CD4-positive, alpha-beta memory T cell (primary cell): ENCODE measurements around the gene PDE4B. TPM values are rescaled to one million over a fixed set of nuclear protein-coding genes. Genes with fewer than 3 reads are reported as not detected.

Experiments
- CTCF ChIA-PET: fragments of 350-600 bp; sonication (Branson Sonifier 250); formaldehyde crosslinking; loops from one replicate; lab custom pipeline; 2021; ENCODE audit warnings: inconsistent platforms; ENCODE audit not compliant: partially characterized antibody; lab: Charles Lee
- POLR2A ChIA-PET: fragments of 350-600 bp; sonication (Branson Sonifier 250); formaldehyde crosslinking; loops from one replicate; lab custom pipeline; 2021; ENCODE audit not compliant: partially characterized antibody; lab: Charles Lee
- DNase-seq, 5 donors: peaks; one replicate each; pipeline versions ENCODE4 v3.0.0 to v3.0.0-alpha.2; 2020 to 2022; ENCODE audit warnings: mixed read lengths in 1 of 5
- H3K27ac ChIP-seq: one replicate; pipeline ENCODE4 v1.7.0; 2013; ENCODE audit warnings: low read depth, low read length
- H3K27me3 ChIP-seq: 2 replicates; pipeline ENCODE4 v1.7.0; 2013; ENCODE audit warnings: mild to moderate bottlenecking, low read length, moderate library complexity; ENCODE audit not compliant: insufficient read depth
- H3K36me3 ChIP-seq: 2 replicates; pipeline ENCODE4 v1.7.0; 2013; ENCODE audit warnings: mild to moderate bottlenecking, low read length, moderate library complexity; ENCODE audit not compliant: insufficient read depth
- H3K4me1 ChIP-seq: 2 replicates; pipeline ENCODE4 v1.7.0; 2013; ENCODE audit warnings: mild to moderate bottlenecking, low read length, moderate library complexity; ENCODE audit not compliant: insufficient read depth
- H3K4me3 ChIP-seq, 2 donors: one replicate each; pipeline ENCODE4 v1.7.0; 2013; ENCODE audit warnings: low read length in 2 of 2, mild to moderate bottlenecking in 1 of 2
- H3K9me3 ChIP-seq, 2 donors: one replicate each; pipeline ENCODE4 v1.7.0; 2013; ENCODE audit warnings: low read length in 2 of 2, control low read depth in 1 of 2; ENCODE audit not compliant: control insufficient read depth in 1 of 2
- H3K27ac Mint-ChIP-seq, 7 donors: one replicate each; pipeline ENCODE4 v1.8.0; 2020 to 2021; ENCODE audit warnings: mixed read lengths in 7 of 7, mild to moderate bottlenecking in 6 of 7, inconsistent platforms in 3 of 7, moderate library complexity in 3 of 7
- H3K27me3 Mint-ChIP-seq, 2 donors: one replicate each; pipeline ENCODE4 v1.8.0; 2020 to 2021; ENCODE audit warnings: mixed read lengths in 2 of 2
- H3K36me3 Mint-ChIP-seq, 2 donors: one replicate each; pipeline ENCODE4 v1.8.0; 2020 to 2021; ENCODE audit warnings: mixed read lengths in 2 of 2, inconsistent platforms in 1 of 2, mild to moderate bottlenecking in 1 of 2
- H3K4me1 Mint-ChIP-seq, 4 donors: one replicate each; pipeline ENCODE4 v1.8.0; 2020 to 2021; ENCODE audit warnings: mixed read lengths in 4 of 4, mild to moderate bottlenecking in 1 of 4
- H3K4me3 Mint-ChIP-seq, 8 donors: one replicate each; pipeline ENCODE4 v1.8.0; 2020 to 2021; ENCODE audit warnings: mixed read lengths in 8 of 8, mild to moderate bottlenecking in 7 of 8, moderate library complexity in 6 of 8, inconsistent platforms in 3 of 8
- H3K9me3 Mint-ChIP-seq, 8 donors: one replicate each; pipeline ENCODE4 v1.8.0; 2020 to 2021; ENCODE audit warnings: mixed read lengths in 8 of 8, mild to moderate bottlenecking in 5 of 8, inconsistent platforms in 3 of 8, moderate library complexity in 1 of 8
- intact Hi-C: fragments of 100-400 bp; cut with micrococcal nuclease; formaldehyde crosslinking; loops from one replicate; pipeline ENCODE4 v1.15.1; 2023
- polyA plus RNA-seq, 2 donors: library from polyadenylated mRNA; unstranded; fragments of 300-500 nt; fragmentation: Illumina TruSeq; gene quantifications; one replicate each; pipeline ENCODE4 v1.2.3, GENCODE V29; 2021
- total RNA-seq, 2 experiments: library from RNA; stranded (reverse); gene quantifications; one replicate each; pipeline ENCODE4 v1.2.3, GENCODE V29; 2021

PDE4B gene
- total and polyA plus RNA-seq, 4 experiments from 2014 or later: 33.8 to 116 (median 40.7) TPM

- peaks cover 98% of the 10 kb centered on the region for H3K4me1 ChIP-seq
- Mint-ChIP-seq H3K9me3 (peaks cover 0 to 3% (median 0%) of the 10 kb centered on the region in 8 donors), H3K36me3 (peaks cover 29 to 46% of the 10 kb centered on the region in 2 donors), H3K4me1 (peaks cover 79 to 97% (median 91%) of the 10 kb centered on the region in 4 donors), H3K4me3 (peak overlapping the region in 6 of 8 donors; percentile 22 to 77 (median 56)), H3K27me3 (no peaks in the 10 kb centered on the region), H3K27ac (peak overlapping the region; percentile 87 to 100 (median 96))
- no peaks in the 10 kb centered on the region for H3K9me3 ChIP-seq
- POLR2A ChIA-PET: interaction anchor here (0.9 to 22.9 kb wide), 6 partner anchors 8 to 106 kb away, joined by 3 to 471 read pairs (median 6); no protein-coding TSS in a partner anchor
- no peaks in the 10 kb centered on the region for H3K27me3 ChIP-seq
- DNase-seq: no peak
- intact Hi-C loops: loop anchor here (5.0 kb wide), 1 partner anchor 94 kb away; no protein-coding TSS in a partner anchor
- no peak overlapping the region for H3K4me3 ChIP-seq
- H3K27ac ChIP-seq: no peak overlapping the region
- CTCF ChIA-PET: interaction anchor here (3.6 to 13.5 kb wide), 4 partner anchors 18 to 111 kb away, joined by 12 to 140 read pairs (median 23); no protein-coding TSS in a partner anchor
- peaks cover 6% of the 10 kb centered on the region for H3K36me3 ChIP-seq
Observed at GRCh38 chr1:66353257-66353656, 560.6 kb downstream of the PDE4B start.

GRCh38 chr1:66354311-66355201, 561.9 kb downstream of the PDE4B start:
- Mint-ChIP-seq H3K4me3 (peak overlapping the region in 4 of 8 donors; percentile 12 to 59 (median 38)), H3K27ac (peak overlapping the region in 5 of 7 donors; percentile 5 to 78 (median 61)), H3K4me1 (peaks cover 78 to 99% (median 93%) of the 10 kb centered on the region in 4 donors), H3K27me3 (no peaks in the 10 kb centered on the region), H3K9me3 (peaks cover 0 to 3% (median 0%) of the 10 kb centered on the region in 8 donors), H3K36me3 (peaks cover 33 to 56% of the 10 kb centered on the region in 2 donors)
- no peaks in the 10 kb centered on the region for H3K27me3 ChIP-seq
- DNase-seq: no peak
- peaks cover 100% of the 10 kb centered on the region for H3K4me1 ChIP-seq
- H3K27ac ChIP-seq: no peak overlapping the region
- ChIA-PET CTCF (interaction anchor here (13.5 kb wide), 1 partner anchor 19 kb away, joined by 140 read pairs; no protein-coding TSS in a partner anchor), POLR2A (interaction anchor here (0.9 to 22.9 kb wide), 5 partner anchors 10 to 92 kb away, joined by 3 to 471 read pairs (median 5); no protein-coding TSS in a partner anchor)
- no peaks in the 10 kb centered on the region for H3K9me3 ChIP-seq
- H3K4me3 ChIP-seq: no peak overlapping the region
- intact Hi-C loops: loop anchor here (5.0 kb wide), 1 partner anchor 93 kb away; no protein-coding TSS in a partner anchor
- peaks cover 6% of the 10 kb centered on the region for H3K36me3 ChIP-seq

GRCh38 chr1:66355756-66356155, 563.1 kb downstream of the PDE4B start:
- H3K4me1 Mint-ChIP-seq: peaks cover 75 to 99% (median 90%) of the 10 kb centered on the region in 4 donors
- no peaks in the 10 kb centered on the region for H3K27me3 Mint-ChIP-seq
- H3K4me1 ChIP-seq: peaks cover 98% of the 10 kb centered on the region
- H3K4me3 Mint-ChIP-seq: peak overlapping the region in 4 of 8 donors; percentile 14 to 66 (median 54)
- no peaks in the 10 kb centered on the region for H3K27me3 ChIP-seq
- H3K9me3 ChIP-seq: no peaks in the 10 kb centered on the region
- POLR2A ChIA-PET: interaction anchor here (0.5 to 22.9 kb wide), 11 partner anchors 9 to 92 kb away, joined by 3 to 471 read pairs (median 4); no protein-coding TSS in a partner anchor
- peaks cover 0 to 3% (median 0%) of the 10 kb centered on the region in 8 donors for H3K9me3 Mint-ChIP-seq
- peaks cover 36 to 53% of the 10 kb centered on the region in 2 donors for H3K36me3 Mint-ChIP-seq
- CTCF ChIA-PET: interaction anchor here (2.1 kb wide), 1 partner anchor 14 kb away, joined by 6 read pairs; no protein-coding TSS in a partner anchor
- no peak for DNase-seq
- H3K36me3 ChIP-seq: peaks cover 6% of the 10 kb centered on the region
- intact Hi-C loops: no loop called here
- H3K27ac Mint-ChIP-seq: peak overlapping the region in 5 of 7 donors; percentile 29 to 78 (median 46)
- no peak overlapping the region for H3K4me3 ChIP-seq
- no peak overlapping the region for H3K27ac ChIP-seq

- peaks cover 40 to 57% of the 10 kb centered on the region in 2 donors for H3K36me3 Mint-ChIP-seq
- H3K4me3 Mint-ChIP-seq: peak overlapping the region in 6 of 8 donors; percentile 22 to 85 (median 68)
- H3K9me3 Mint-ChIP-seq: peaks cover 0 to 3% (median 0%) of the 10 kb centered on the region in 8 donors
- Histone ChIP-seq H3K27ac (peak overlapping the region; percentile 9), H3K27me3 (no peaks in the 10 kb centered on the region), H3K9me3 (no peaks in the 10 kb centered on the region), H3K4me3 (no peak overlapping the region), H3K4me1 (peaks cover 96% of the 10 kb centered on the region), H3K36me3 (peaks cover 9% of the 10 kb centered on the region)
- POLR2A ChIA-PET: interaction anchor here (1.1 to 22.9 kb wide), 11 partner anchors 10 to 92 kb away, joined by 3 to 471 read pairs (median 4); no protein-coding TSS in a partner anchor
- peaks cover 73 to 97% (median 85%) of the 10 kb centered on the region in 4 donors for H3K4me1 Mint-ChIP-seq
- H3K27me3 Mint-ChIP-seq: no peaks in the 10 kb centered on the region
- DNase-seq: no peak
- CTCF ChIA-PET: interaction anchor here (1.5 to 2.1 kb wide), 3 partner anchors 14 to 74 kb away, joined by 3 to 6 read pairs (median 5); no protein-coding TSS in a partner anchor
- peak overlapping the region in 5 of 7 donors; percentile 39 to 84 (median 73) for H3K27ac Mint-ChIP-seq
- intact Hi-C loops: loop anchor here (1.0 kb wide), 1 partner anchor 11 kb away; no protein-coding TSS in a partner anchor
Observed at GRCh38 chr1:66356605-66357004, 563.9 kb downstream of the PDE4B start.

- H3K9me3 Mint-ChIP-seq: peaks cover 0 to 1% (median 0%) of the 10 kb centered on the region in 8 donors
- CTCF ChIA-PET: interaction anchor here (1.2 to 2.1 kb wide), 4 partner anchors 10 to 74 kb away, joined by 3 to 6 read pairs (median 4); no protein-coding TSS in a partner anchor
- H3K27ac ChIP-seq: peak overlapping the region; percentile 9
- H3K36me3 Mint-ChIP-seq: peaks cover 43 to 57% of the 10 kb centered on the region in 2 donors
- peak overlapping the region in 6 of 8 donors; percentile 22 to 85 (median 68) for H3K4me3 Mint-ChIP-seq
- DNase-seq: no peak
- peaks cover 96% of the 10 kb centered on the region for H3K4me1 ChIP-seq
- H3K36me3 ChIP-seq: peaks cover 13% of the 10 kb centered on the region
- peak overlapping the region in 1 of 2 donors; percentile 4 for H3K4me3 ChIP-seq
- peak overlapping the region; percentile 27 to 84 (median 73) for H3K27ac Mint-ChIP-seq
- H3K4me1 Mint-ChIP-seq: peaks cover 73 to 97% (median 83%) of the 10 kb centered on the region in 4 donors
- POLR2A ChIA-PET: interaction anchor here (1.1 to 22.9 kb wide), 9 partner anchors 10 to 93 kb away, joined by 3 to 471 read pairs (median 5); no protein-coding TSS in a partner anchor
- H3K27me3 ChIP-seq: no peaks in the 10 kb centered on the region
- H3K27me3 Mint-ChIP-seq: no peaks in the 10 kb centered on the region
- no peaks in the 10 kb centered on the region for H3K9me3 ChIP-seq
- intact Hi-C loops: loop anchor here (1.0 kb wide), 1 partner anchor 10 kb away; no protein-coding TSS in a partner anchor
Observed at GRCh38 chr1:66357021-66357420, 564.3 kb downstream of the PDE4B start.

- CTCF ChIA-PET: interaction anchor here (1.2 to 2.1 kb wide), 4 partner anchors 10 to 75 kb away, joined by 3 to 6 read pairs (median 4); no protein-coding TSS in a partner anchor
- peak overlapping the region; percentile 15 for H3K27ac ChIP-seq
- peaks cover 96% of the 10 kb centered on the region for H3K4me1 ChIP-seq
- no peaks in the 10 kb centered on the region for H3K27me3 Mint-ChIP-seq
- peak overlapping the region; percentile 43 to 85 (median 62) for H3K4me3 Mint-ChIP-seq
- POLR2A ChIA-PET: interaction anchor here (0.8 to 22.9 kb wide), 6 partner anchors 11 to 82 kb away, joined by 4 to 471 read pairs (median 9); no protein-coding TSS in a partner anchor
- DNase-seq: peak; percentile 66 to 74 (median 67)
- no peaks in the 10 kb centered on the region for H3K27me3 ChIP-seq
- H3K9me3 ChIP-seq: no peaks in the 10 kb centered on the region
- intact Hi-C loops: loop anchor here (1.0 kb wide), 2 partner anchors 7 to 10 kb away; no protein-coding TSS in a partner anchor
- H3K27ac Mint-ChIP-seq: peak overlapping the region; percentile 34 to 88 (median 74)
- H3K4me3 ChIP-seq: peak overlapping the region in 1 of 2 donors; percentile 1
- no peaks in the 10 kb centered on the region for H3K9me3 Mint-ChIP-seq
- peaks cover 70 to 97% (median 83%) of the 10 kb centered on the region in 4 donors for H3K4me1 Mint-ChIP-seq
- peaks cover 19% of the 10 kb centered on the region for H3K36me3 ChIP-seq
- H3K36me3 Mint-ChIP-seq: peaks cover 45 to 61% of the 10 kb centered on the region in 2 donors
Observed at GRCh38 chr1:66357478-66358197, 564.9 kb downstream of the PDE4B start.
